ENCODE data around the gene LBHD2. TPM values are rescaled to one million over a fixed set of nuclear protein-coding genes. Genes with fewer than 3 reads are reported as not detected.

LBHD2 gene
- total and polyA plus RNA-seq, 10 of the 15 experiments (the other 5 are each of a cell fraction or from before 2014, with no cell fraction given) = not detected

GRCh38 chr14:103125098-103126070 is 41.4 kb downstream of the LBHD2 start:
- Histone ChIP-seq H3K27ac (ENCODE audit: control insufficient read depth, insufficient read depth) (no peak overlapping the region), H2AFZ (ENCODE audit: control insufficient read depth, low read depth, low read length) (no peak overlapping the region), H4K20me1 (ENCODE audit: control insufficient read depth, insufficient read depth) (no peaks in the 10 kb centered on the region), H3K79me2 (ENCODE audit: control insufficient read depth, insufficient read depth, low read length) (peaks cover 21% of the 10 kb centered on the region), H3K9me3 (replicated peaks; ENCODE audit: control insufficient read depth, insufficient read depth, low read length) (no peaks in the 10 kb centered on the region), H3K4me1 (ENCODE audit: control insufficient read depth, insufficient read depth, low read length) (peaks cover 15% of the 10 kb centered on the region), H3K4me3 (peak overlapping the region; percentile 79; the same call in 1 of the 2 replicates), H3K27me3 (replicated peaks in 1 of 2; ENCODE audit: control insufficient read depth in 2 of 2, insufficient read depth in 2 of 2, low read length in 1 of 2) (no peaks in the 10 kb centered on the region), H3K36me3 (ENCODE audit: control insufficient read depth in 2 of 2, insufficient read depth in 2 of 2, low read length in 1 of 2) (peaks cover 0 to 5% of the 10 kb centered on the region in 2 experiments; a peak in 2 of 4 replicates), H3K4me2 (ENCODE audit: control insufficient read depth, insufficient read depth) (peak overlapping the region; percentile 60), H3K9ac (ENCODE audit: control insufficient read depth, insufficient read depth, low read length) (peak overlapping the region; percentile 75; the same call in 1 of the 2 replicates)
- intact Hi-C loops (cut with micrococcal nuclease; ENCODE audit: unreplicated experiment) (no loop called here), in situ Hi-C loops (cut with MboI) (no loop called here)
- POLR2A ChIA-PET = interaction anchor here (0.5 to 1.3 kb wide), 2 partner anchors 12 to 77 kb away, joined by 3 read pairs; no protein-coding TSS in a partner anchor
- no peak for ATAC-seq
- FAIRE-seq = no peak
- SMC1A ChIA-PET (ENCODE audit: uncharacterized antibody, unreplicated experiment) = interaction anchor here (0.9 to 1.8 kb wide), 3 partner anchors 10 to 19 kb away, joined by 3 to 7 read pairs (median 5); no protein-coding TSS in a partner anchor
- RAD21 ChIA-PET (ENCODE audit: unreplicated experiment) = interaction anchor here (0.8 to 1.9 kb wide), 4 partner anchors 15 to 20 kb away, joined by 3 to 7 read pairs (median 4); no protein-coding TSS in a partner anchor
- CTCF ChIA-PET = interaction anchor here (0.7 to 3.2 kb wide), 7 partner anchors 15 to 372 kb away, joined by 3 to 19 read pairs (median 3); no protein-coding TSS in a partner anchor
- TF ChIP-seq NR2C1 (IDR thresholded peaks at IDR 0.05) = no peak
- TF ChIP-seq POLR2AphosphoS5 (IDR thresholded peaks at IDR 0.05; ENCODE audit: low read length) = peak; percentile 18; the same call in 1 of the 2 replicates
- no peak for TF ChIP-seq TCF3 (IDR thresholded peaks at IDR 0.05; ENCODE audit: borderline replicate concordance, insufficient read depth, low read depth, low read length)
- BruUV-seq (replicated peaks) = no TSS peak
- no peak for DNase-seq (ENCODE audit: low read depth, low spot score)
- WGBS (ENCODE audit: insufficient coverage, insufficient replicate concordance, low lambda C conversion rate, missing lambda C conversion rate) = 87% methylated on average over 13 of the region's 13 CpGs
